ENCODE results near the gene DOCK10. TPM values are rescaled to one million over a fixed set of nuclear protein-coding genes. Genes with fewer than 3 reads are reported as not detected.

Gene DOCK10
- total RNA-seq, 1 donor from 2014 or later = 1.1 TPM

DNA sequence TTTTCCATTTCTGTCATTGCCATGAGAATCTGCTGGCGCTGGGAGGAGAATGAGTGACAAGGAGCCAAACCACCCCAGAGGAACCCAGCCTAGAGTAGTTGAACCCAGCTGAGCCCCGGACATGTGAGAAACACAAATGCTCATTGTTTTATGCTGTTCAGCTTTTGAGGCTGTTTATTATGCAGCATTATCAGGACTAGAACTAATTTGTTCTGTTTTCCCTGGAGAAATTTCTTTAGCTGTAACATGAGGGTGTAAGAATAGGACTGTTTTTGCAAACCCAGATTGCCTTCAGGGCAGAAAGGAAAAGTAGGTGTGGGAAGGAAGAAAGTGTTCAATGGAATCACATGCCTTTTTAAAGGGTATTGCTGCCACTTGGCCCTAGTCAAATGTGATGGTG, 28.5 kb upstream of the DOCK10 start:
- no peak for DNase-seq (ENCODE audit: low read depth)
- FAIRE-seq = no peak
- Histone ChIP-seq H3K4me3 (ENCODE audit: low read depth, low read length) (no peak overlapping the region), H3K27me3 (ENCODE audit: control insufficient read depth, insufficient read depth, low read length) (no peaks in the 10 kb centered on the region), H3K36me3 (ENCODE audit: control insufficient read depth, insufficient read depth, low read length) (no peaks in the 10 kb centered on the region)
- TF ChIP-seq, protein P1, sequence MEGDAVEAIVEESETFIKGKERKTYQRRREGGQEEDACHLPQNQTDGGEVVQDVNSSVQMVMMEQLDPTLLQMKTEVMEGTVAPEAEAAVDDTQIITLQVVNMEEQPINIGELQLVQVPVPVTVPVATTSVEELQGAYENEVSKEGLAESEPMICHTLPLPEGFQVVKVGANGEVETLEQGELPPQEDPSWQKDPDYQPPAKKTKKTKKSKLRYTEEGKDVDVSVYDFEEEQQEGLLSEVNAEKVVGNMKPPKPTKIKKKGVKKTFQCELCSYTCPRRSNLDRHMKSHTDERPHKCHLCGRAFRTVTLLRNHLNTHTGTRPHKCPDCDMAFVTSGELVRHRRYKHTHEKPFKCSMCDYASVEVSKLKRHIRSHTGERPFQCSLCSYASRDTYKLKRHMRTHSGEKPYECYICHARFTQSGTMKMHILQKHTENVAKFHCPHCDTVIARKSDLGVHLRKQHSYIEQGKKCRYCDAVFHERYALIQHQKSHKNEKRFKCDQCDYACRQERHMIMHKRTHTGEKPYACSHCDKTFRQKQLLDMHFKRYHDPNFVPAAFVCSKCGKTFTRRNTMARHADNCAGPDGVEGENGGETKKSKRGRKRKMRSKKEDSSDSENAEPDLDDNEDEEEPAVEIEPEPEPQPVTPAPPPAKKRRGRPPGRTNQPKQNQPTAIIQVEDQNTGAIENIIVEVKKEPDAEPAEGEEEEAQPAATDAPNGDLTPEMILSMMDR (IDR thresholded peaks at IDR 0.05; ENCODE audit: insufficient read depth, low read length, severe bottlenecking) = no peak

DNA sequence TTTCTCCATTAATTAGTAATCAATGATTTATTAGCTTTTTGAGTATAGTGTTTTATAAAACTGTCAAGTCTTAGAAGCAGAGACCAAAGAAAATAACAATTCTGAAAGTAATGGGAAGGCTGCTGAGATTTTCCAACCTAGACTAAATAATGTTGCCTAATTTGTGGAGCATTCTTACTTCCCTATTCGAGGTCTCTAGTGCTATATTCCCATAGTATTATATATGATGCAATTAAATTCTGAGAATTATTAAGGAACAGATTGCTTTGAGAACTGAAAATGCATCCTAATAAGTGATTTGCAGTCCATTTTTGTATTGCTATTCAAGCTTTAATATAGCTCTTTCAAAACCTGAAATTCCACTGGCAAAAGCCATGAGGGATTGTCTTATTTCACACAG, 27.7 kb upstream of the DOCK10 start:
- Histone ChIP-seq H3K27me3 (ENCODE audit: control insufficient read depth, insufficient read depth, low read length) (no peaks in the 10 kb centered on the region), H3K4me3 (ENCODE audit: low read depth, low read length) (no peak overlapping the region), H3K36me3 (ENCODE audit: control insufficient read depth, insufficient read depth, low read length) (no peaks in the 10 kb centered on the region)
- TF ChIP-seq, protein P1 (IDR thresholded peaks at IDR 0.05; ENCODE audit: insufficient read depth, low read length, severe bottlenecking) = no peak
- FAIRE-seq (no peak), DNase-seq (ENCODE audit: low read depth) (no peak)

DNA sequence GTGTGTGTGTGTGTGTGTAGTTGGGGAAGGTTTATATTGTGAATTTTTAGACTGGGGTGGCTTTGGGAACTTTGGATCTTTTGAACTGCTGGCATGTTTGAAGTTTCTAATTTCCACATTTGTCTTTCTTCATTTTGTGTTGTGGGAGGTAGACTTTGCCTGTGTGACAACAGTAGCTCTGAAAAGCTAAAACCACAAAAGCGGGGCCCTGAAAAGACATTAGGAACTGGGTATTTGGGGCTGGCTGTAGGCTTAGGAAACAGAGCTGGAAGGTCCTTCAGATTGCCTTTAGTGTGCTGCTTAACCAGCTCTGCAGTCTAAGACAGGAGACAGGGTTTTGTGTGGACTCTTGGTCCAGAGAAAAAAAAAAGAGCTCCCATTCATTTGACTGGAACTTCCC, 27.2 kb upstream of the DOCK10 start:
- no peak for DNase-seq (ENCODE audit: low read depth)
- TF ChIP-seq, protein P1 (IDR thresholded peaks at IDR 0.05; ENCODE audit: insufficient read depth, low read length, severe bottlenecking) = no peak
- no peak for FAIRE-seq
- no peak overlapping the region for H3K4me3 ChIP-seq (ENCODE audit: low read depth, low read length)
- no peaks in the 10 kb centered on the region for H3K27me3 ChIP-seq (ENCODE audit: control insufficient read depth, insufficient read depth, low read length)
- H3K36me3 ChIP-seq (ENCODE audit: control insufficient read depth, insufficient read depth, low read length) = no peaks in the 10 kb centered on the region

DNA sequence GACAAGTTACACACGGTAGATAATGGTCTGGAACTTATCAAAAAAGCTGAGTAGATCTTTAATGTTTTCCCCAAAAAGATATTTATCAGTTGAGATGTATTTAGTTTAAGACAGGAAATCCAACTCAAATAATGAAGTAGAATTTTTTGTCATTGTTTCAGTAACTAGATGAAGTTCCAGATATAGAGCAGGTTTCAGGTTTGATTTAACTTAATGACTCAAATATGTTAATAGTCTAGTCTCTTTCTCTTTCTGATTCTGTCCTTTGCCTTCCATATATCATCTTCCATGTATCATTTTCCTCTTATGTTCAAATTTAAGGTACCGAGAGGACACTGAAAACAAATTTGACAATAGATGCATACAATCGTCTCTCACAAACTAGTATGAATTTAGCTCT, 23.6 kb upstream of the DOCK10 start:
- Histone ChIP-seq H3K4me3 (ENCODE audit: low read depth, low read length) (no peak overlapping the region), H3K36me3 (ENCODE audit: control insufficient read depth, insufficient read depth, low read length) (no peaks in the 10 kb centered on the region), H3K27me3 (ENCODE audit: control insufficient read depth, insufficient read depth, low read length) (no peaks in the 10 kb centered on the region)
- FAIRE-seq (no peak), DNase-seq (ENCODE audit: low read depth) (no peak)
- TF ChIP-seq, protein P1 (IDR thresholded peaks at IDR 0.05; ENCODE audit: insufficient read depth, low read length, severe bottlenecking) = no peak

DNA sequence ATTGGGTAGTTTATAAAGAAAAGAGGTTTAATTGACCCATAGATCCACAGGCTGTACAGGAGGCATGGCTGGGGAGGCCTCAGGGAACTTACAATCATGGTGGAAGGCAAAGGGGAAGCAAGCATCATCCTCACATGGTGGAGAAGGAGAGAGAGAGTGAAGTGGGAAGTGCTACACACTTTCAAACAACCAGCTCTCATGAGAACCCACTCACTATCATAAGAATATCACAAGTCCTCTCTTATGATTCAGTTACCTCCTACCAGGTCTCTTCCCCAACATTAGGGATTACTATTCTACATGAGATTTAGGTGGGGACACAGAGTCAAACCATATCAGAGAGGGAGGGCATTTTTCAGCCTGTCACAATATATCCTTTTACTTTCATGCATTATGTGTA, 22.7 kb upstream of the DOCK10 start:
- TF ChIP-seq, protein P1 (IDR thresholded peaks at IDR 0.05; ENCODE audit: insufficient read depth, low read length, severe bottlenecking) = no peak

DNA sequence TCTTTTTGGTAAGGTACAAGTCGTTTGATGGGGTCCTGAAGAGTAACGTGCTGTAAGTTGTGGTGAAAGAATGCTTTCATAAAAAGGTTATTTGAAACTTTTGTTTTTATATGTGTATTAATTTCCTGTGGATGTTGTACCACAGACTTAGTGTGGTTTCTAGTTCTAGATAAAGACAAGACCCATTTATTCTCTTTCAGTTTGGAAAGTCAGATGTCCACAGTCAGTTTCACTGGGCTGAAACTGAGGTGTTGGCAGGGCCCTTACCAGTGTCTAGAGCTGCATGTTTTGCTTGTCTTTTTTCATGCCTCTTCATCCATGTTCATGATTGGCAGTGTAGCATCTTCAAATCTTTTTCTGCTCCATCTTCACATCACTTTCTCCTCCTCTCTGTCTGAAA, 22.1 kb upstream of the DOCK10 start:
- no peak for DNase-seq (ENCODE audit: low read depth)
- TF ChIP-seq, protein P1 (IDR thresholded peaks at IDR 0.05; ENCODE audit: insufficient read depth, low read length, severe bottlenecking) = no peak
- Histone ChIP-seq H3K36me3 (ENCODE audit: control insufficient read depth, insufficient read depth, low read length) (no peaks in the 10 kb centered on the region), H3K4me3 (ENCODE audit: low read depth, low read length) (no peak overlapping the region), H3K27me3 (ENCODE audit: control insufficient read depth, insufficient read depth, low read length) (no peaks in the 10 kb centered on the region)
- FAIRE-seq = no peak

More for the DNA sequence above, 22.7 kb upstream of the DOCK10 start:
- DNase-seq (ENCODE audit: low read depth) (no peak), FAIRE-seq (no peak)
- no peaks in the 10 kb centered on the region for H3K27me3 ChIP-seq (ENCODE audit: control insufficient read depth, insufficient read depth, low read length)
- H3K4me3 ChIP-seq (ENCODE audit: low read depth, low read length) = no peak overlapping the region
- H3K36me3 ChIP-seq (ENCODE audit: control insufficient read depth, insufficient read depth, low read length) = no peaks in the 10 kb centered on the region

Data from bronchial epithelial cell (primary cell).